Peyer's patch (tissue), 4 donors: ENCODE measurements around the gene SH2D7. TPM values are rescaled to one million over a fixed set of nuclear protein-coding genes. Genes with fewer than 3 reads are reported as not detected.
A peak's percentile ranks its signal among the peaks of the same experiment; 100 is the strongest.

Source experiments
- DNase-seq, 3 donors: peaks; one replicate each; pipeline ENCODE4 v3.0.0-alpha.2; 2017 to 2019
- H3K27ac ChIP-seq, 4 donors: fragments of 200-600 bp; sonication (generic); one replicate each; pipeline ENCODE4 v1.5.1; 2016 to 2019
- H3K27me3 ChIP-seq, 2 donors: fragments of 200-600 bp; sonication (generic); one replicate each; pipeline ENCODE4 v1.5.1; 2019
- H3K36me3 ChIP-seq, 3 donors: fragments of 200-600 bp; sonication (generic); one replicate each; pipeline ENCODE4 v1.5.1; 2016 to 2019
- H3K4me1 ChIP-seq, 4 donors: fragments of 200-600 bp; sonication (generic); one replicate each; pipeline ENCODE4 v1.5.1; 2016 to 2019
- H3K4me3 ChIP-seq, 4 donors: fragments of 200-600 bp; sonication (generic); 1 replicate in 3 of 4; 2 replicates in 1 of 4; pipeline ENCODE4 v1.5.1; 2016 to 2019; ENCODE audit warnings: mild to moderate bottlenecking in 1 of 4
- H3K9me3 ChIP-seq, 4 donors: fragments of 200-600 bp; sonication (generic); one replicate each; pipeline ENCODE4 v1.5.1; 2016 to 2019; ENCODE audit warnings: mild to moderate bottlenecking in 1 of 4
- CTCF ChIP-seq, 6 experiments: fragments of 450-650 bp in 4 of 6; fragments of 200-600 bp in 2 of 6; sonication (generic) in 1 of 6; IDR thresholded peaks; one replicate each; pipeline ENCODE4 v1.5.1; 2017 to 2019; ENCODE audit warnings: antibody characterized with exemption in 6 of 6, mild to moderate bottlenecking in 3 of 6, moderate library complexity in 1 of 6
- POLR2A ChIP-seq, 2 donors: fragments of 450-650 bp; IDR thresholded peaks; one replicate each; pipeline ENCODE4 v1.5.1; 2017; ENCODE audit warnings: antibody characterized with exemption in 2 of 2, mild to moderate bottlenecking in 2 of 2, moderate library complexity in 2 of 2
- total RNA-seq, 4 donors: library from RNA; depleted of rRNA; stranded (reverse); fragments of >200 nt; gene quantifications; one replicate each; pipeline ENCODE4 v1.1.0, GENCODE V29; 2016

Gene SH2D7
- total RNA-seq, 4 donors from 2014 or later: 3.3 to 7.7 (median 4.6) TPM

- Histone ChIP-seq H3K9me3 (no peaks in the 10 kb centered on the region), H3K4me1 (peaks cover 12 to 87% (median 42%) of the 10 kb centered on the region in 4 donors)
- TF ChIP-seq POLR2A (IDR thresholded peaks at IDR 0.05) (no peak), CTCF (IDR thresholded peaks at IDR 0.05) (no peak)
These were observed 40.4 kb upstream of the SH2D7 start for GRCh38 chr15:78052001-78052401.

GRCh38 chr15:78052545-78052944 is 39.8 kb upstream of the SH2D7 start:
- Histone ChIP-seq H3K9me3 (no peaks in the 10 kb centered on the region), H3K36me3 (peaks cover 0 to 10% (median 0%) of the 10 kb centered on the region in 3 donors), H3K27me3 (no peaks in the 10 kb centered on the region), H3K27ac (peak overlapping the region; percentile 64 to 77 (median 68)), H3K4me3 (no peak overlapping the region), H3K4me1 (peaks cover 12 to 87% (median 44%) of the 10 kb centered on the region in 4 donors)
- no peak for DNase-seq
- no peak for TF ChIP-seq CTCF (IDR thresholded peaks at IDR 0.05)
- no peak for TF ChIP-seq POLR2A (IDR thresholded peaks at IDR 0.05)

More at GRCh38 chr15:78052001-78052401, 40.4 kb upstream of the SH2D7 start:
- H3K27ac ChIP-seq: peak overlapping the region; percentile 64 to 77 (median 68)
- H3K4me3 ChIP-seq: no peak overlapping the region
- H3K27me3 ChIP-seq: no peaks in the 10 kb centered on the region
- DNase-seq: peak in 2 of 3 donors; percentile 59 to 69
- H3K36me3 ChIP-seq: peaks cover 0 to 10% (median 0%) of the 10 kb centered on the region in 3 donors

GRCh38 chr15:78054518-78054917 is 37.8 kb upstream of the SH2D7 start:
- Histone ChIP-seq H3K27me3 (no peaks in the 10 kb centered on the region), H3K36me3 (peaks cover 0 to 10% (median 0%) of the 10 kb centered on the region in 3 donors), H3K4me1 (peaks cover 9 to 82% (median 43%) of the 10 kb centered on the region in 4 donors), H3K4me3 (no peak overlapping the region), H3K9me3 (no peaks in the 10 kb centered on the region), H3K27ac (no peak overlapping the region)
- TF ChIP-seq CTCF (IDR thresholded peaks at IDR 0.05): no peak
- no peak for TF ChIP-seq POLR2A (IDR thresholded peaks at IDR 0.05)
- DNase-seq: no peak

- DNase-seq: no peak
- no peak overlapping the region for H3K4me3 ChIP-seq
- H3K27ac ChIP-seq: no peak overlapping the region
- H3K9me3 ChIP-seq: no peaks in the 10 kb centered on the region
- TF ChIP-seq POLR2A (IDR thresholded peaks at IDR 0.05) (no peak), CTCF (IDR thresholded peaks at IDR 0.05) (no peak)
- no peaks in the 10 kb centered on the region for H3K27me3 ChIP-seq
- H3K4me1 ChIP-seq: peaks cover 7 to 82% (median 44%) of the 10 kb centered on the region in 4 donors
- H3K36me3 ChIP-seq: peaks cover 0 to 10% (median 0%) of the 10 kb centered on the region in 3 donors
These were observed 37.4 kb upstream of the SH2D7 start for GRCh38 chr15:78054966-78055365.

GRCh38 chr15:78055919-78056713 is 36.2 kb upstream of the SH2D7 start:
- DNase-seq: peak in 2 of 3 donors; percentile 73 to 74
- no peaks in the 10 kb centered on the region for H3K9me3 ChIP-seq
- peaks cover 0 to 10% (median 0%) of the 10 kb centered on the region in 3 donors for H3K36me3 ChIP-seq
- H3K27me3 ChIP-seq: no peaks in the 10 kb centered on the region
- H3K27ac ChIP-seq: peak overlapping the region; percentile 59 to 82 (median 69)
- TF ChIP-seq CTCF (IDR thresholded peaks at IDR 0.05) (no peak), POLR2A (IDR thresholded peaks at IDR 0.05) (no peak)
- H3K4me3 ChIP-seq: no peak overlapping the region
- H3K4me1 ChIP-seq: peaks cover 7 to 77% (median 39%) of the 10 kb centered on the region in 4 donors
